ENCODE data around the gene DLX4. TPM values are rescaled to one million over a fixed set of nuclear protein-coding genes. Genes with fewer than 3 reads are reported as not detected.

The DLX4 gene
- total and polyA plus RNA-seq, 2 donors (not counting 3 experiments of a cell fraction or from before 2014, with no cell fraction given) = not detected

- Histone ChIP-seq H4K20me1 (replicated peaks; ENCODE audit: control insufficient read depth, extremely low read depth, insufficient read depth, low read length) (no peaks in the 10 kb centered on the region), H3K4me3 (replicated peaks in 1 of 3; ENCODE audit: insufficient read depth in 1 of 3, low read depth in 1 of 3, low read length in 3 of 3) (no peak overlapping the region), H3K9me1 (replicated peaks; ENCODE audit: control insufficient read depth, extremely low read depth, insufficient read depth, low read length) (no peaks in the 10 kb centered on the region), H3K36me3 (ENCODE audit: control insufficient read depth in 2 of 2, extremely low read depth in 1 of 2, insufficient read depth in 2 of 2, low read length in 2 of 2) (no peaks in the 10 kb centered on the region), H2AFZ (ENCODE audit: low read depth, low read length) (no peak overlapping the region), H3K27me3 (ENCODE audit: control insufficient read depth in 2 of 2, insufficient read depth in 2 of 2, low read length in 2 of 2) (peaks cover 19 to 28% of the 10 kb centered on the region in 2 experiments), H3K4me2 (ENCODE audit: insufficient read depth, low read length) (no peak overlapping the region), H3K9me3 (replicated peaks; ENCODE audit: control insufficient read depth, insufficient read depth, low read length) (no peaks in the 10 kb centered on the region), H3K4me1 (ENCODE audit: control insufficient read depth, extremely low read depth, insufficient read depth, low read length) (no peaks in the 10 kb centered on the region), H3K9ac (replicated peaks; ENCODE audit: extremely low read depth, insufficient read depth, low read length) (no peak overlapping the region), H3K27ac (ENCODE audit: insufficient read depth, low read depth, low read length) (no peak overlapping the region), H3K79me2 (ENCODE audit: control insufficient read depth, insufficient read depth, low read length) (no peaks in the 10 kb centered on the region)
- ChIA-PET POLR2A (no interaction called here), CTCF (interaction anchor here (0.7 kb wide), 1 partner anchor 32 kb away, joined by 3 read pairs; no protein-coding TSS in a partner anchor)
- DNase-seq (ENCODE audit: low read depth, low spot score) = no peak
- no peak for FAIRE-seq
- no TSS peak for BruUV-seq (replicated peaks)
- TF ChIP-seq JUN (IDR thresholded peaks at IDR 0.05; ENCODE audit: borderline replicate concordance, insufficient read depth, insufficient read length, low read depth) (no peak), POLR2AphosphoS5 (IDR thresholded peaks at IDR 0.05; ENCODE audit: insufficient read depth, low read depth, low read length) (no peak), GATA2 (IDR thresholded peaks at IDR 0.05; ENCODE audit: insufficient read depth, insufficient read length, low read depth, low read length) (no peak), POLR2A (IDR thresholded peaks at IDR 0.05; ENCODE audit: low read depth, low read length) (no peak), FOS (IDR thresholded peaks at IDR 0.05; ENCODE audit: borderline replicate concordance, insufficient read depth, low read length) (no peak), CTCF (IDR thresholded peaks at IDR 0.05; ENCODE audit: extremely low read depth in 1 of 2, insufficient read depth in 1 of 2, low read depth in 1 of 2, low read length in 2 of 2) (no peak), MYC (IDR thresholded peaks at IDR 0.05; ENCODE audit: low read depth, low read length) (no peak), EZH2 (IDR thresholded peaks at IDR 0.05; ENCODE audit: borderline replicate concordance, low read depth, low read length, severe bottlenecking) (no peak)
- TF ChIP-seq, protein P1, sequence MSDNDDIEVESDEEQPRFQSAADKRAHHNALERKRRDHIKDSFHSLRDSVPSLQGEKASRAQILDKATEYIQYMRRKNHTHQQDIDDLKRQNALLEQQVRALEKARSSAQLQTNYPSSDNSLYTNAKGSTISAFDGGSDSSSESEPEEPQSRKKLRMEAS (IDR thresholded peaks at IDR 0.05; ENCODE audit: insufficient read depth, insufficient read length) = no peak
- intact Hi-C loops (cut with micrococcal nuclease) = no loop called here
- dilution Hi-C loops (cut with MboI; ENCODE audit: extremely low pct_ligation_motif_present, low sequenced_read_pairs) = no loop called here
Measured at GRCh38 chr17:50003911-50004310, 34.9 kb downstream of the DLX4 start.

All from endothelial cell of umbilical vein (primary cell).